Transverse colon (tissue), 4 donors: ENCODE results near the gene RUFY2. TPM values are rescaled to one million over a fixed set of nuclear protein-coding genes. Genes with fewer than 3 reads are reported as not detected.
A peak's percentile ranks its signal among the peaks of the same experiment; 100 is the strongest.
"Not testable (repeated sequence)": the region's sequence is repeated elsewhere in the genome, so short reads cannot be mapped to it uniquely, and the experiment has no call there.

Experiments
- DNase-seq: peaks from one replicate; pipeline ENCODE4 v3.0.0-alpha.2; 2019
- H3K27ac ChIP-seq, 4 donors: fragments of 200-600 bp; sonication (generic); 2 replicates each; pipeline ENCODE4 v1.5.1; 2016 to 2018; ENCODE audit warnings: inconsistent platforms in 4 of 4
- H3K27me3 ChIP-seq: fragments of 200-600 bp; sonication (generic); 2 replicates; pipeline ENCODE4 v1.5.1; 2017; ENCODE audit warnings: inconsistent platforms
- H3K36me3 ChIP-seq, 4 donors: fragments of 200-600 bp; sonication (generic); 2 replicates each; pipeline ENCODE4 v1.5.1; 2017 to 2019; ENCODE audit warnings: inconsistent platforms in 4 of 4
- H3K4me1 ChIP-seq, 4 donors: fragments of 200-600 bp; sonication (generic); 2 replicates each; pipeline ENCODE4 v1.5.1; 2017 to 2020; ENCODE audit warnings: inconsistent platforms in 4 of 4
- H3K4me3 ChIP-seq, 4 donors: fragments of 200-600 bp; sonication (generic); 1 replicate in 1 of 4; 2 replicates in 3 of 4; pipeline versions ENCODE4 v1.5.1 to v1.6.1; 2017 to 2019; ENCODE audit warnings: inconsistent platforms in 4 of 4
- H3K9me3 ChIP-seq, 2 donors: fragments of 200-600 bp; sonication (generic); 2 replicates each; pipeline ENCODE4 v1.5.1; 2017 to 2019; ENCODE audit warnings: inconsistent platforms in 2 of 2
- CTCF ChIP-seq, 5 experiments: fragments of 200-600 bp in 3 of 5; fragments of 450-650 bp in 2 of 5; sonication (generic) in 3 of 5; IDR thresholded peaks; 1 replicate in 2 of 5; 2 replicates in 3 of 5; pipeline ENCODE4 v1.5.1; 2016 to 2017; ENCODE audit warnings: antibody characterized with exemption in 5 of 5, inconsistent platforms in 3 of 5, mild to moderate bottlenecking in 2 of 5, moderate library complexity in 1 of 5
- EP300 ChIP-seq: sonication (generic); formaldehyde crosslinking; IDR thresholded peaks from one replicate; pipeline ENCODE4 v1.6.1; 2017; ENCODE audit warnings: antibody characterized with exemption, low read depth
- POLR2A ChIP-seq: fragments of 450-650 bp; IDR thresholded peaks from one replicate; pipeline ENCODE4 v1.6.1; 2016; ENCODE audit warnings: antibody characterized with exemption, mild to moderate bottlenecking, moderate library complexity
- POLR2AphosphoS5 ChIP-seq, 3 donors: sonication (generic); formaldehyde crosslinking; IDR thresholded peaks; one replicate each; pipeline ENCODE4 v1.6.1; 2016; ENCODE audit warnings: antibody characterized with exemption in 3 of 3
- WGBS, 2 donors: methylation state at CpG; one replicate each; pipeline ENCODE4 v1.1.5; 2018; ENCODE audit warnings: low coverage in 1 of 2; 5-methylcytosine and 5-hydroxymethylcytosine counted together
- in situ Hi-C, 4 donors: fragments of 200-750 bp; cut with MboI; loops; one replicate each; pipeline versions ENCODE4 v1.15.0 to v1.15.1; 2017; ENCODE audit warnings: low sequenced_read_pairs in 3 of 4, low pct_ligation_motif_present in 1 of 4, low pct_unique_long_range_greater_than_20kb in 1 of 4
- intact Hi-C: fragments of 100-400 bp; cut with DNase I; formaldehyde crosslinking; loops from one replicate; pipeline ENCODE4 v1.15.1; 2023; ENCODE audit warnings: low total_unique reads
- total RNA-seq, 4 donors: library from RNA; depleted of rRNA; stranded (reverse); fragments of >200 nt; gene quantifications; one replicate each; pipeline ENCODE4 v1.1.0, GENCODE V29; 2016

Gene RUFY2
- total RNA-seq, 4 donors from 2014 or later, result 7.9 to 34.8 (median 22.8) TPM

DNA sequence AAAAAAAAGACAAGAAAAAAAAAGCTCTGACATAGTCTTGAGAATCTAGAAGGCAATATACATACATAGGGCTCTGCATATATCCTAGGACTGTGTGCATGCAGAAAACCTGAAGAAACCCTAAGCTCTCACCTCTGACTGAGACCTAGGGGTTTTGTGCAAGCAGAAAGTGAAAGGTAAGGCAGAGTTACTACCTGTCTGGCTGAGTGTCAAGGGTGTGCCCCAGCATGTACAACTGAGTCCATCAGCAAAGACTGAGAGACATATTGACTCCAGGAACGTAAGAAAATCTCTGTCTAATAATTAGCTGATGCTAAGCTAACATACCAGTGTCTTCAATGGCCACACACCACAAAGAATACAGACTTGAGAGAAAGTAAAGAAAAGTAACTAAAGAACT, 91.5 kb downstream of the RUFY2 start:
- intact Hi-C loops (no loop called here), in situ Hi-C loops (loop anchor here in 3 of 4 donors (25.0 kb wide), 1 partner anchor 453 kb away; no protein-coding TSS in a partner anchor)
- no peaks in the 10 kb centered on the region for H3K27me3 ChIP-seq
- no peak overlapping the region for H3K4me3 ChIP-seq
- H3K27ac ChIP-seq, result peak overlapping the region; percentile 52 to 69 (median 56)
- peaks cover 12 to 15% of the 10 kb centered on the region in 2 donors for H3K9me3 ChIP-seq
- 59% methylated on average over 1 of the region's 1 CpG; no CpG with 5 or more reads in 1 of the 2 donors for WGBS, 2 donors
- DNase-seq, result peak; percentile 55
- no peaks in the 10 kb centered on the region for H3K36me3 ChIP-seq
- H3K4me1 ChIP-seq, result peaks cover 0 to 26% (median 2%) of the 10 kb centered on the region in 4 donors
- TF ChIP-seq CTCF (IDR thresholded peaks at IDR 0.05) (no peak), POLR2A (no peak), EP300 (no peak), POLR2AphosphoS5 (IDR thresholded peaks at IDR 0.05) (no peak)

- in situ Hi-C loops, result loop anchor here in 3 of 4 donors (25.0 kb wide), 1 partner anchor 453 kb away; no protein-coding TSS in a partner anchor
- H3K27me3 ChIP-seq, H3K36me3 ChIP-seq, H3K4me3 ChIP-seq, intact Hi-C loops: not testable (repeated sequence)
- Histone ChIP-seq H3K9me3 (peaks cover 12 to 15% of the 10 kb centered on the region in 2 donors), H3K27ac (peak overlapping the region; percentile 52 to 69 (median 56)), H3K4me1 (peaks cover 0 to 23% (median under 1%) of the 10 kb centered on the region in 4 donors)
- DNase-seq, result peak; percentile 23
- WGBS, 2 donors, result 81% methylated on average over 6 of the region's 6 CpGs; no CpG with 5 or more reads in 1 of the 2 donors
Measured at GRCh38 chr10:68314930-68315329, 92.1 kb downstream of the RUFY2 start.

DNA sequence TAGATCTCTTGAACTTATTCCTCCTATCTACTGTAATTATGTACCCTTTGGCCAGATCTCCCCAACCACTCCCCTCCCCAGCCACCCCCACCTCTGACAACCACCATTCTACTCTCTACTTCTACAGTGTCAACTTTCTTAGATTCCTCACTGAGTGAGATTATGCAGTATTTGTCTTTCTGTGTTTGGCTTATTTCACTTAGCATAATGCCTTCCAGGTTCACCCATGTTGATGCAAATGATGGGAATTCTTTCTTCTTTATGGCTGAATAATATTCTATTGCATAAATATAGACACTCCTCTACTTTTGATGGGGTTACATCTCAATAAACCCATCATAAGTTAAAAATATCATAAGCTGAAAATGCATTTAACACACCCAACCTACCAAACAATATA, 96.5 kb downstream of the RUFY2 start:
- TF ChIP-seq CTCF (IDR thresholded peaks at IDR 0.05) (no peak), EP300 (no peak), POLR2A (no peak)
- Histone ChIP-seq H3K4me3 (no peak overlapping the region), H3K36me3 (no peaks in the 10 kb centered on the region), H3K27ac (no peak overlapping the region), H3K9me3 (no peaks in the 10 kb centered on the region), H3K4me1 (peaks cover 0 to 9% (median 0%) of the 10 kb centered on the region in 4 donors), H3K27me3 (no peaks in the 10 kb centered on the region)
- intact Hi-C loops (no loop called here), in situ Hi-C loops (loop anchor here in 3 of 4 donors (25.0 kb wide), 1 partner anchor 448 kb away; no protein-coding TSS in a partner anchor)
- DNase-seq, result no peak

- 20 to 45% methylated on average over 1 of the region's 1 CpG for WGBS, 2 donors
- intact Hi-C loops (no loop called here), in situ Hi-C loops (loop anchor here in 3 of 4 donors (10.0 to 25.0 kb wide), 2 partner anchors 91 to 444 kb away; no protein-coding TSS in a partner anchor)
- DNase-seq, result no peak
- TF ChIP-seq POLR2AphosphoS5 (IDR thresholded peaks at IDR 0.05) (no peak), CTCF (IDR thresholded peaks at IDR 0.05) (no peak), POLR2A (no peak), EP300 (no peak)
- no peaks in the 10 kb centered on the region for H3K9me3 ChIP-seq
- H3K36me3 ChIP-seq, result no peaks in the 10 kb centered on the region
- peaks cover 0 to 42% (median 11%) of the 10 kb centered on the region in 4 donors for H3K4me1 ChIP-seq
- H3K4me3 ChIP-seq, result peak overlapping the region in 3 of 4 donors; percentile 24 to 47 (median 37)
- H3K27ac ChIP-seq, result peak overlapping the region; percentile 44 to 78 (median 73)
- no peaks in the 10 kb centered on the region for H3K27me3 ChIP-seq
Measured at GRCh38 chr10:68305854-68306253, 101.2 kb downstream of the RUFY2 start.
